Measurements from ENCODE around the gene TUBG2. TPM values are rescaled to one million over a fixed set of nuclear protein-coding genes. Genes with fewer than 3 reads are reported as not detected.
"Not testable (repeated sequence)": the region's sequence is repeated elsewhere in the genome, so short reads cannot be mapped to it uniquely, and the experiment has no call there.

Gene TUBG2
- 1 to 10 TPM; 9.0 to 9.2 TPM for total RNA-seq

- peaks cover 26% of the 10 kb centered on the region for H3K4me1 Mint-ChIP-seq
- no peaks in the 10 kb centered on the region for H3K9me3 Mint-ChIP-seq (ENCODE audit: low read depth)
- H3K4me3 Mint-ChIP-seq: peak within 1 kb of the TSS; percentile 86
- ChIA-PET CTCF (interaction anchor here (0.6 to 1.7 kb wide), 4 partner anchors 20 to 157 kb away, joined by 3 to 8 read pairs (median 4); partner anchors contain the start of gene PSMC3IP), POLR2A (interaction anchor here (0.6 kb wide), 1 partner anchor 50 kb away, joined by 9 read pairs; the partner anchor contains the start of gene TUBG1)
- no peaks in the 10 kb centered on the region for H3K27me3 Mint-ChIP-seq
- H3K27ac Mint-ChIP-seq: peak within 1 kb of the TSS; percentile 67
- DNase-seq (peak; percentile 83), ATAC-seq (peak; percentile 73)
- intact Hi-C loops (cut with DNase I, micrococcal nuclease): loop anchor here in 1 of 2 experiments (1.0 kb wide), 2 partner anchors 18 to 50 kb away; partner anchors contain the start of genes RETREG3 and TUBG1
- H3K36me3 Mint-ChIP-seq (ENCODE audit: low read depth): no peaks in the 10 kb centered on the region
These were observed at the start of gene TUBG2 for GRCh38 chr17:42659079-42659931. TSS of gene TUBG2 (plus strand) at chr17:42659284. CDS start at chr17:42659504, 220 bp downstream.

- Mint-ChIP-seq H3K27ac (peak overlapping the region; percentile 97), H3K4me3 (peak overlapping the region; percentile 95), H3K4me1 (peaks cover 29% of the 10 kb centered on the region), H3K36me3 (ENCODE audit: low read depth) (peaks cover 21% of the 10 kb centered on the region)
- ChIA-PET POLR2A (interaction anchor here (0.7 to 1.5 kb wide), 6 partner anchors 32 to 758 kb away, joined by 3 to 9 read pairs (median 5); partner anchors contain the start of genes PSMC3IP and TUBG2), CTCF (interaction anchor here (0.6 to 6.5 kb wide), 9 partner anchors 32 to 564 kb away, joined by 3 to 80 read pairs (median 3); partner anchors contain the start of genes BECN1, PSMC3IP and RPL27)
- not testable (repeated sequence) for ATAC-seq; H3K27me3 Mint-ChIP-seq; H3K9me3 Mint-ChIP-seq (ENCODE audit: low read depth)
- intact Hi-C loops (cut with DNase I, micrococcal nuclease): loop anchor here (1.0 to 5.0 kb wide), 16 partner anchors 33 to 644 kb away; partner anchors contain the start of genes PSMC3IP (in 2 of the 2), AARSD1 (in 1 of the 2), BECN1 (in 1 of the 2) and BRCA1 (in 1 of the 2)
- peak; percentile 41 for DNase-seq
These were observed 49.0 kb upstream of the TUBG2 start for GRCh38 chr17:42609814-42610801.

GRCh38 chr17:42612013-42612412, 47.1 kb upstream of the TUBG2 start:
- peaks cover 10% of the 10 kb centered on the region for H3K4me1 Mint-ChIP-seq
- H3K36me3 Mint-ChIP-seq (ENCODE audit: low read depth): peaks cover 28% of the 10 kb centered on the region
- no peak for DNase-seq
- ChIA-PET POLR2A (interaction anchor here (0.6 to 0.8 kb wide), 2 partner anchors 33 to 72 kb away, joined by 3 read pairs; no protein-coding TSS in a partner anchor), CTCF (interaction anchor here (1.2 kb wide), 1 partner anchor 33 kb away, joined by 4 read pairs; no protein-coding TSS in a partner anchor)
- ATAC-seq: no peak
- no peaks in the 10 kb centered on the region for H3K9me3 Mint-ChIP-seq (ENCODE audit: low read depth)
- H3K27me3 Mint-ChIP-seq: no peaks in the 10 kb centered on the region
- intact Hi-C loops (cut with DNase I, micrococcal nuclease): no loop called here
- no peak overlapping the region for H3K4me3 Mint-ChIP-seq
- H3K27ac Mint-ChIP-seq: no peak overlapping the region

GRCh38 chr17:42613699-42614295, 45.3 kb upstream of the TUBG2 start:
- H3K36me3 Mint-ChIP-seq (ENCODE audit: low read depth): peaks cover 28% of the 10 kb centered on the region
- no peak overlapping the region for H3K27ac Mint-ChIP-seq
- no peak overlapping the region for H3K4me3 Mint-ChIP-seq
- ChIA-PET POLR2A (no interaction called here), CTCF (interaction anchor here (0.9 kb wide), 1 partner anchor 60 kb away, joined by 3 read pairs; no protein-coding TSS in a partner anchor)
- DNase-seq (no peak), ATAC-seq (no peak)
- H3K9me3 Mint-ChIP-seq (ENCODE audit: low read depth): no peaks in the 10 kb centered on the region
- intact Hi-C loops (cut with DNase I, micrococcal nuclease): no loop called here
- no peaks in the 10 kb centered on the region for H3K4me1 Mint-ChIP-seq
- H3K27me3 Mint-ChIP-seq: no peaks in the 10 kb centered on the region

GRCh38 chr17:42617956-42618431, 41.1 kb upstream of the TUBG2 start:
- Mint-ChIP-seq H3K36me3 (ENCODE audit: low read depth) (peaks cover 23% of the 10 kb centered on the region), H3K27me3 (no peaks in the 10 kb centered on the region), H3K9me3 (ENCODE audit: low read depth) (no peaks in the 10 kb centered on the region), H3K27ac (no peak overlapping the region), H3K4me1 (no peaks in the 10 kb centered on the region), H3K4me3 (no peak overlapping the region)
- ChIA-PET CTCF (interaction anchor here (0.5 to 1.2 kb wide), 3 partner anchors 10 to 29 kb away, joined by 3 to 4 read pairs (median 3); no protein-coding TSS in a partner anchor), POLR2A (interaction anchor here (0.8 kb wide), 1 partner anchor 9 kb away, joined by 3 read pairs; no protein-coding TSS in a partner anchor)
- DNase-seq (no peak), ATAC-seq (no peak)
- intact Hi-C loops (cut with DNase I, micrococcal nuclease): no loop called here

GRCh38 chr17:42618442-42619150, 40.5 kb upstream of the TUBG2 start:
- ATAC-seq: peak; percentile 39
- H3K27me3 Mint-ChIP-seq: no peaks in the 10 kb centered on the region
- CTCF ChIA-PET: interaction anchor here (0.5 to 1.2 kb wide), 3 partner anchors 11 to 28 kb away, joined by 3 to 4 read pairs (median 3); no protein-coding TSS in a partner anchor

GRCh38 chr17:42621987-42622386, 37.1 kb upstream of the TUBG2 start:
- H3K27me3 Mint-ChIP-seq; ATAC-seq; H3K4me1 Mint-ChIP-seq; H3K27ac Mint-ChIP-seq; intact Hi-C loops (cut with DNase I, micrococcal nuclease); H3K4me3 Mint-ChIP-seq; DNase-seq; H3K36me3 Mint-ChIP-seq (ENCODE audit: low read depth); H3K9me3 Mint-ChIP-seq (ENCODE audit: low read depth): not testable (repeated sequence)
- ChIA-PET CTCF (interaction anchor here (0.7 kb wide), 1 partner anchor 43 kb away, joined by 4 read pairs; no protein-coding TSS in a partner anchor), POLR2A (interaction anchor here (0.6 kb wide), 1 partner anchor 73 kb away, joined by 7 read pairs; no protein-coding TSS in a partner anchor)

More at GRCh38 chr17:42618442-42619150, 40.5 kb upstream of the TUBG2 start:
- intact Hi-C loops (cut with DNase I, micrococcal nuclease): no loop called here
- no peaks in the 10 kb centered on the region for H3K4me1 Mint-ChIP-seq
- POLR2A ChIA-PET: interaction anchor here (0.8 kb wide), 1 partner anchor 10 kb away, joined by 3 read pairs; no protein-coding TSS in a partner anchor
- H3K4me3 Mint-ChIP-seq: no peak overlapping the region
- no peaks in the 10 kb centered on the region for H3K9me3 Mint-ChIP-seq (ENCODE audit: low read depth)
- H3K27ac Mint-ChIP-seq: no peak overlapping the region
- no peak for DNase-seq
- peaks cover 21% of the 10 kb centered on the region for H3K36me3 Mint-ChIP-seq (ENCODE audit: low read depth)

GRCh38 chr17:42623271-42623670, 35.8 kb upstream of the TUBG2 start:
- CTCF ChIA-PET: interaction anchor here (0.6 to 1.8 kb wide), 3 partner anchors 15 to 841 kb away, joined by 3 to 5 read pairs (median 3); no protein-coding TSS in a partner anchor
- Mint-ChIP-seq H3K4me1 (peaks cover 2% of the 10 kb centered on the region), H3K4me3 (no peak overlapping the region)

GRCh38 chr17:42623732-42624596, 35.1 kb upstream of the TUBG2 start:
- POLR2A ChIA-PET: interaction anchor here (0.7 kb wide), 1 partner anchor 40 kb away, joined by 4 read pairs; no protein-coding TSS in a partner anchor
- Mint-ChIP-seq H3K4me1 (peaks cover 2% of the 10 kb centered on the region), H3K9me3 (ENCODE audit: low read depth) (no peaks in the 10 kb centered on the region), H3K4me3 (no peak overlapping the region), H3K27me3 (no peaks in the 10 kb centered on the region), H3K27ac (no peak overlapping the region), H3K36me3 (ENCODE audit: low read depth) (no peaks in the 10 kb centered on the region)
- no peak for DNase-seq
- ATAC-seq: no peak
- intact Hi-C loops (cut with DNase I, micrococcal nuclease): no loop called here
- CTCF ChIA-PET: interaction anchor here (0.6 to 1.8 kb wide), 4 partner anchors 16 to 961 kb away, joined by 3 to 5 read pairs (median 3); no protein-coding TSS in a partner anchor

More at GRCh38 chr17:42623271-42623670, 35.8 kb upstream of the TUBG2 start:
- no peak for DNase-seq
- no peaks in the 10 kb centered on the region for H3K36me3 Mint-ChIP-seq (ENCODE audit: low read depth)
- no peak for ATAC-seq
- POLR2A ChIA-PET: no interaction called here
- H3K9me3 Mint-ChIP-seq (ENCODE audit: low read depth): no peaks in the 10 kb centered on the region
- H3K27ac Mint-ChIP-seq: no peak overlapping the region
- intact Hi-C loops (cut with DNase I, micrococcal nuclease): no loop called here
- no peaks in the 10 kb centered on the region for H3K27me3 Mint-ChIP-seq

Measured in activated CD4-positive, alpha-beta T cell treated with anti-CD3 and anti-CD28 coated beads for 36 hours (primary cell).